A673 (cell line): ENCODE measurements around the gene AMER2. TPM values are rescaled to one million over a fixed set of nuclear protein-coding genes. Genes with fewer than 3 reads are reported as not detected.

ENCODE experiments used
- BruUV-seq: library from RNA; stranded (reverse); fragments of 400-500 nt; replicated peaks from 2 replicates; lab custom pipeline; 2021; lab: Mats Ljungman, UMichigan
- CTCF ChIA-PET: fragments of 300-600 bp; sonication (Branson Sonifier 250); formaldehyde crosslinking; loops from one replicate; lab custom pipeline; 2022; ENCODE audit warnings: antibody characterized with exemption; lab: Charles Lee
- POLR2A ChIA-PET: fragments of 300-600 bp; sonication (Branson Sonifier 250); formaldehyde crosslinking; loops from one replicate; lab custom pipeline; 2022; ENCODE audit warnings: antibody characterized with exemption; ENCODE audit not compliant: low non-redundant PET; lab: Charles Lee
- DNase-seq: peaks from one replicate; pipeline ENCODE4 v3.0.0-alpha.2; 2015; ENCODE audit warnings: low spot score
- H3K27ac ChIP-seq: fragments of 200-600 bp; sonication (generic); 2 replicates; pipeline ENCODE4 v1.5.1; 2016; ENCODE audit warnings: mixed run types, low read depth, mild to moderate bottlenecking, mixed read lengths, antibody characterized with exemption, low read length; ENCODE audit not compliant: poor library complexity, severe bottlenecking
- H3K27me3 ChIP-seq: fragments of 200-600 bp; sonication (generic); replicated peaks from 2 replicates; pipeline ENCODE4 v1.6.1; 2017; ENCODE audit warnings: mixed run types, low read depth, mild to moderate bottlenecking, mixed read lengths, antibody characterized with exemption, low read length; ENCODE audit not compliant: insufficient read depth, poor library complexity
- H3K36me3 ChIP-seq: fragments of 200-600 bp; sonication (generic); 2 replicates; pipeline ENCODE4 v1.6.1; 2016; ENCODE audit warnings: mixed run types, mild to moderate bottlenecking, mixed read lengths, antibody characterized with exemption, low read length; ENCODE audit not compliant: insufficient read depth, poor library complexity, severe bottlenecking
- H3K4me1 ChIP-seq: fragments of 200-600 bp; sonication (generic); 2 replicates; pipeline ENCODE4 v1.6.1; 2017; ENCODE audit warnings: mixed run types, mild to moderate bottlenecking, mixed read lengths, antibody characterized with exemption, low read length; ENCODE audit not compliant: insufficient read depth, poor library complexity, severe bottlenecking
- H3K4me3 ChIP-seq: fragments of 200-600 bp; sonication (generic); 2 replicates; pipeline ENCODE4 v1.5.1; 2016; ENCODE audit warnings: low read depth, mixed run types, mild to moderate bottlenecking, mixed read lengths, low read length; ENCODE audit not compliant: poor library complexity, severe bottlenecking
- H3K9me3 ChIP-seq: fragments of 200-600 bp; sonication (generic); 2 replicates; pipeline ENCODE4 v1.6.1; 2016; ENCODE audit warnings: mixed run types, low read depth, mild to moderate bottlenecking, mixed read lengths, antibody characterized with exemption, low read length; ENCODE audit not compliant: poor library complexity, severe bottlenecking
- CTCF ChIP-seq: fragments of 300-800, 200-600 bp; sonication (generic); conservative IDR thresholded peaks from 2 replicates; pipeline ENCODE4 v1.5.1; 2017; ENCODE audit warnings: low read depth, mild to moderate bottlenecking, antibody characterized with exemption, low read length, moderate library complexity, mixed read lengths
- EZH2 ChIP-seq: fragments of 200-600 bp; sonication (generic); IDR thresholded peaks from 2 replicates; pipeline ENCODE4 v1.6.1; 2017; ENCODE audit warnings: borderline replicate concordance, low read depth, mild to moderate bottlenecking, mixed read lengths, antibody characterized with exemption, low read length; ENCODE audit not compliant: poor library complexity, severe bottlenecking
- intact Hi-C: fragments of 100-400 bp; cut with micrococcal nuclease; formaldehyde crosslinking; loops from one replicate; pipeline ENCODE4 v1.10.0; 2022; ENCODE audit not compliant: unreplicated experiment
- total RNA-seq: library from RNA; stranded (reverse); gene quantifications from 2 replicates; pipeline ENCODE4 v1.2.3, GENCODE V29; 2021

AMER2 gene
- total RNA-seq, 1 experiment from 2014 or later = 70.6 TPM

GRCh38 chr13:25135896-25136295 lies 36.2 kb downstream of the AMER2 start:
- DNase-seq = no peak
- H3K27me3 ChIP-seq = no peaks in the 10 kb centered on the region
- BruUV-seq = no TSS peak
- H3K9me3 ChIP-seq = no peaks in the 10 kb centered on the region
- TF ChIP-seq EZH2 = no peak
- no peak for TF ChIP-seq CTCF
- peaks cover 50% of the 10 kb centered on the region for H3K4me1 ChIP-seq
- POLR2A ChIA-PET = no interaction called here
- no peak overlapping the region for H3K4me3 ChIP-seq
- CTCF ChIA-PET = no interaction called here
- no peaks in the 10 kb centered on the region for H3K36me3 ChIP-seq
- H3K27ac ChIP-seq = no peak overlapping the region
- intact Hi-C loops = no loop called here

- peak; percentile 69 for DNase-seq
- no peak for TF ChIP-seq EZH2
- no peak for TF ChIP-seq CTCF
- H3K27ac ChIP-seq = peak overlapping the region; percentile 77
- intact Hi-C loops = loop anchor here (5.0 kb wide), 1 partner anchor 34 kb away; no protein-coding TSS in a partner anchor
- no peaks in the 10 kb centered on the region for H3K36me3 ChIP-seq
- H3K4me3 ChIP-seq = no peak overlapping the region
- CTCF ChIA-PET = no interaction called here
- peaks cover 48% of the 10 kb centered on the region for H3K4me1 ChIP-seq
- TSS peak; percentile 57 for BruUV-seq
- no peaks in the 10 kb centered on the region for H3K9me3 ChIP-seq
- H3K27me3 ChIP-seq = no peaks in the 10 kb centered on the region
- POLR2A ChIA-PET = no interaction called here
Observed at GRCh38 chr13:25132751-25133390, 39.2 kb downstream of the AMER2 start.

- H3K27me3 ChIP-seq = no peaks in the 10 kb centered on the region
- H3K27ac ChIP-seq = peak overlapping the region; percentile 77
- no TSS peak for BruUV-seq
- intact Hi-C loops = loop anchor here (5.0 kb wide), 1 partner anchor 35 kb away; no protein-coding TSS in a partner anchor
- DNase-seq = no peak
- H3K4me3 ChIP-seq = no peak overlapping the region
- ChIA-PET POLR2A (no interaction called here), CTCF (no interaction called here)
- peaks cover 39% of the 10 kb centered on the region for H3K4me1 ChIP-seq
- no peaks in the 10 kb centered on the region for H3K9me3 ChIP-seq
- TF ChIP-seq CTCF = no peak
- no peak for TF ChIP-seq EZH2
- H3K36me3 ChIP-seq = no peaks in the 10 kb centered on the region
Observed at GRCh38 chr13:25131881-25132420, 40.1 kb downstream of the AMER2 start.
